ENCODE data around the gene CTBP2. TPM values are rescaled to one million over a fixed set of nuclear protein-coding genes. Genes with fewer than 3 reads are reported as not detected.
A peak's percentile ranks its signal among the peaks of the same experiment; 100 is the strongest.

CTBP2 gene
- total and polyA plus RNA-seq, 8 donors = 21.3 to 169 (median 61.6) TPM

DNA sequence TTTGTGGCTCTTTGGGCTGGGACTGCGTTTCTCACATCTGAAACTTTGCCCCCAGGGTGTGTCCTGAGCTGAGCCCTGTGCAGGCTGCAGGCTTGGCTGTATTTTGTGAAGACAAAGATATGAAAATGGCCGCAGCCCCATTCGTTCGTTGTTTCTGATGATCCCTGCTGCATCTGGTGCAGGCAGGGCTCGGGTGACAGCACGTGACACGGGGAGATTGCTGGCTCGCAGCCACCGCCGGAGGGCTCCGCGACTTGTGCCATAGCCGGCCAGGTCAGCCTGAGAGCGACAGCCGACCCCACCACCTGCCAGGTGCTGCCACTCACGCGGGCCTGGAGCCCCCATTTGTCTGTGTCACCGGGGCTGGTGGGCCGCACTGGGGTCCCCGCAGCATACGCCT lies 137.1 kb downstream of the CTBP2 start:
- Histone ChIP-seq H3K4me3 (peak overlapping the region in 1 of 4 donors; percentile 4), H3K27me3 (no peaks in the 10 kb centered on the region), H3K36me3 (peaks cover 12 to 38% (median 24%) of the 10 kb centered on the region in 4 donors), H3K4me1 (peaks cover 44 to 79% (median 58%) of the 10 kb centered on the region in 4 donors), H3K9me3 (no peaks in the 10 kb centered on the region), H3K27ac (peak overlapping the region in 4 of 5 donors; percentile 60 to 76 (median 64))
- peak; percentile 54 to 74 for DNase-seq
- no peak for TF ChIP-seq POLR2AphosphoS5 (IDR thresholded peaks at IDR 0.05)
- no peak for TF ChIP-seq EP300 (IDR thresholded peaks at IDR 0.05)
- no peak for TF ChIP-seq POLR2A (IDR thresholded peaks at IDR 0.05)
- TF ChIP-seq, protein P1, sequence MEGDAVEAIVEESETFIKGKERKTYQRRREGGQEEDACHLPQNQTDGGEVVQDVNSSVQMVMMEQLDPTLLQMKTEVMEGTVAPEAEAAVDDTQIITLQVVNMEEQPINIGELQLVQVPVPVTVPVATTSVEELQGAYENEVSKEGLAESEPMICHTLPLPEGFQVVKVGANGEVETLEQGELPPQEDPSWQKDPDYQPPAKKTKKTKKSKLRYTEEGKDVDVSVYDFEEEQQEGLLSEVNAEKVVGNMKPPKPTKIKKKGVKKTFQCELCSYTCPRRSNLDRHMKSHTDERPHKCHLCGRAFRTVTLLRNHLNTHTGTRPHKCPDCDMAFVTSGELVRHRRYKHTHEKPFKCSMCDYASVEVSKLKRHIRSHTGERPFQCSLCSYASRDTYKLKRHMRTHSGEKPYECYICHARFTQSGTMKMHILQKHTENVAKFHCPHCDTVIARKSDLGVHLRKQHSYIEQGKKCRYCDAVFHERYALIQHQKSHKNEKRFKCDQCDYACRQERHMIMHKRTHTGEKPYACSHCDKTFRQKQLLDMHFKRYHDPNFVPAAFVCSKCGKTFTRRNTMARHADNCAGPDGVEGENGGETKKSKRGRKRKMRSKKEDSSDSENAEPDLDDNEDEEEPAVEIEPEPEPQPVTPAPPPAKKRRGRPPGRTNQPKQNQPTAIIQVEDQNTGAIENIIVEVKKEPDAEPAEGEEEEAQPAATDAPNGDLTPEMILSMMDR (IDR thresholded peaks at IDR 0.05) = no peak
- 27 to 77% (median 40%) methylated on average over 12 to 21 of the region's 21 CpGs for WGBS, 5 donors
- intact Hi-C loops (cut with DNase I; ENCODE audit: low total_unique reads) = no loop called here

DNA sequence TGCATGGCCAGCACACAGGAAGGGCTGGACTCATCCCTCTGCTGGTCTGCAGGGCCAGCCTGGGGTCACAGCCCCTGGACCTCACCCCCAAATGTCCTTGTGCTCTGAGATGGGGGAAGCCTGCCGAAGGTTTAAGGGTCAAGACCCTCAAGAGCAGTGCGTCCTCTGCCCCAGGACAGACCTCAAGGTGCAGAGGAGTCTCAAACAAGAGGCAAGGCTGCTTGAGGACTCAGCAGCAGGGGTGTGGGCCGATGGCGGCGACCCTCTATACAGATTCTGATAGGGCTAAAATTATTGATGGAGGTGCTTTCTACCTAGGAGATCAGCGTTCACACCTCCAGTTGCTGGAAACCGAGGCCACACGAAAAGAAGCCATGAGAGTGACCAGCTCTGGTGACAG lies 137.7 kb downstream of the CTBP2 start:
- Histone ChIP-seq H3K36me3 (peaks cover 12 to 38% (median 24%) of the 10 kb centered on the region in 4 donors), H3K27ac (peak overlapping the region in 1 of 5 donors; percentile 6), H3K4me3 (no peak overlapping the region), H3K9me3 (no peaks in the 10 kb centered on the region), H3K4me1 (peaks cover 43 to 78% (median 61%) of the 10 kb centered on the region in 4 donors), H3K27me3 (no peaks in the 10 kb centered on the region)
- TF ChIP-seq EP300 (IDR thresholded peaks at IDR 0.05) (no peak), POLR2A (IDR thresholded peaks at IDR 0.05) (no peak), POLR2AphosphoS5 (IDR thresholded peaks at IDR 0.05) (no peak)
- TF ChIP-seq, protein P1 (IDR thresholded peaks at IDR 0.05) = no peak
- DNase-seq = no peak
- intact Hi-C loops (cut with DNase I; ENCODE audit: low total_unique reads) = no loop called here
- WGBS, 5 donors = 89 to 95% (median 91%) methylated on average over 7 to 8 of the region's 8 CpGs

DNA sequence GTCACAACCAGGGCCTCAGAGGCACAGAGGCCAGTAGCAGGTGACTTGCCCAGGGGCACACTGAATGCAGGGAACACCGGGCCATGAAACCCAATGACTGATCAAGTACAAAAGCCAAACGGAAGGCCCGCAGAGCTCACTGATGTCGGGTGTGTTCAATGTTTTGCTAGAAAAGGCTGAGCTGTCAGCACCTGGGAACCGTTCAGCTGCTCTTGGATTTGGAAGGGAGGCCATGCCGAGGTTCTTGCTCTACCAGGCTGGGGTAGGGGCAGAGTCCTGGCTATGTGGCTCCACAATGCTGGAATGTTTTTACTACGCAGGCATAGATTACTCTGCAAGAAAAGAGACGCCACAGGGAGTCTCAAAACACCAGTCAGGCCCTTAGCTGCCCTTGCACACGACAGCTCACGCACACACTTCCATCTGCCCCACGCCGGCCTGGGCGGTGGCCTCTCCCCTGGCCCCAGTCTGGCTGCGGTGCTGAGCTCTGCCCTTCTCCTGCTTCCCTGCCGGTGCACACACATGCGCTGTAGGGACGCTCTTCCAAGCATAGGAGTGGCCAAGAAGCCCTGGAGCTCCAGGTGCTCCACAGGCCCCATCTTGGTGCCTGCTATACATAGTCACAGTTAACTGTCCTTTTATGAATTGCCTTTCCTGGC lies 138.5 kb downstream of the CTBP2 start:
- no peak overlapping the region for H3K27ac ChIP-seq
- H3K36me3 ChIP-seq = peaks cover 10 to 34% (median 17%) of the 10 kb centered on the region in 4 donors
- intact Hi-C loops (cut with DNase I; ENCODE audit: low total_unique reads) = no loop called here
- H3K27me3 ChIP-seq = no peaks in the 10 kb centered on the region
- DNase-seq = peak in 1 of 2 donors; percentile 48
- WGBS, 5 donors = 78 to 87% (median 79%) methylated on average over 12 to 17 of the region's 17 CpGs
- no peak overlapping the region for H3K4me3 ChIP-seq
- TF ChIP-seq, protein P1 (IDR thresholded peaks at IDR 0.05) = no peak
- H3K9me3 ChIP-seq = no peaks in the 10 kb centered on the region
- peaks cover 51 to 85% (median 66%) of the 10 kb centered on the region in 4 donors for H3K4me1 ChIP-seq

DNA sequence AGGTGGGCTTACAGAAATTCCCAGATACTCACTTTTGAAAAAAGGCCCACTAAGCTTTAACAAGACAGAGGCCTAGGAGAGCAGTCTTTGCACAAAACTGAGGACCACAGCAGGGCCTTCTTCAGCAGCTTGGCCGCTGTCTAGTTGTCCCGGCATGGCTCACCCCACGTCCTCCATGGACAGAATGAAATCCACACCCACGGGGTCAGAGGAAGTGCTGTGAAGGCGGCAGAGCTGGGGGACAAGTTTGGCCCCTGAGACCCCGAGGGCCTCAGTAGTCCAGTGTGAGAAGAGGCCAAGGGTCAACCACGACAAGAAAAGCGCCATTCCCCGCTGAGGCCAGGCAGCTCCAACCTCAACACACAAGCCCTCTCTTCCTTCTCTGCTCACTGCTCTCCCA lies 139.5 kb downstream of the CTBP2 start:
- DNase-seq = no peak
- Histone ChIP-seq H3K4me1 (peaks cover 55 to 88% (median 72%) of the 10 kb centered on the region in 4 donors), H3K4me3 (no peak overlapping the region), H3K9me3 (no peaks in the 10 kb centered on the region), H3K36me3 (peaks cover under 1 to 29% (median 8%) of the 10 kb centered on the region in 4 donors), H3K27ac (no peak overlapping the region), H3K27me3 (no peaks in the 10 kb centered on the region)
- intact Hi-C loops (cut with DNase I; ENCODE audit: low total_unique reads) = no loop called here
- no peak for TF ChIP-seq POLR2A (IDR thresholded peaks at IDR 0.05)
- no peak for TF ChIP-seq EP300 (IDR thresholded peaks at IDR 0.05)
- TF ChIP-seq POLR2AphosphoS5 (IDR thresholded peaks at IDR 0.05) = no peak
- TF ChIP-seq, protein P1 (IDR thresholded peaks at IDR 0.05) = no peak
- WGBS, 5 donors = 85 to 93% (median 91%) methylated on average over 9 of the region's 9 CpGs

All from stomach (tissue), 9 donors.